Osteoblast (primary cell): ENCODE measurements around the gene CIPC. TPM values are rescaled to one million over a fixed set of nuclear protein-coding genes. Genes with fewer than 3 reads are reported as not detected.
A peak's percentile ranks its signal among the peaks of the same experiment; 100 is the strongest.

Experiments used
- DNase-seq: peaks from one replicate; pipeline ENCODE4 v3.0.0; 2011; ENCODE audit warnings: low spot score, mixed read lengths; ENCODE audit not compliant: insufficient read length; ENCODE audit errors: missing footprints
- H2AFZ ChIP-seq: 2 replicates; pipeline ENCODE4 v1.6.0; 2011; ENCODE audit warnings: mild to moderate bottlenecking, low read length
- H3K27ac ChIP-seq: 2 replicates; pipeline ENCODE4 v1.5.1; 2011; ENCODE audit warnings: mild to moderate bottlenecking, low read depth, low read length, moderate library complexity
- H3K27me3 ChIP-seq: 2 replicates; pipeline ENCODE4 v1.6.0; 2012; ENCODE audit warnings: mild to moderate bottlenecking, control low read depth, inconsistent platforms, low read length, moderate library complexity; ENCODE audit not compliant: insufficient read depth
- H3K36me3 ChIP-seq: 2 replicates; pipeline ENCODE4 v1.5.1; 2011; ENCODE audit warnings: mild to moderate bottlenecking, low read length, control low read depth, moderate library complexity; ENCODE audit not compliant: insufficient read depth
- H3K4me1 ChIP-seq: 2 replicates; pipeline ENCODE4 v1.5.1; 2011; ENCODE audit warnings: mild to moderate bottlenecking, low read length, control low read depth, moderate library complexity; ENCODE audit not compliant: insufficient read depth
- H3K4me2 ChIP-seq: 2 replicates; pipeline ENCODE4 v1.6.0; 2011; ENCODE audit warnings: mild to moderate bottlenecking, low read length; ENCODE audit not compliant: insufficient read depth
- H3K4me3 ChIP-seq: fragments of 200-600 bp; sonication (generic); 3 replicates; pipeline ENCODE4 v1.5.1; 2012; ENCODE audit warnings: mild to moderate bottlenecking, low read length, inconsistent platforms; ENCODE audit not compliant: insufficient read depth
- H3K79me2 ChIP-seq: 2 replicates; pipeline ENCODE4 v1.6.0; 2012; ENCODE audit warnings: mild to moderate bottlenecking, low read length, control low read depth, inconsistent platforms; ENCODE audit not compliant: insufficient read depth
- H3K9me3 ChIP-seq: 2 replicates; pipeline ENCODE4 v1.5.1; 2011; ENCODE audit warnings: low read depth, low read length, control low read depth
- H4K20me1 ChIP-seq: 2 replicates; pipeline ENCODE4 v1.6.0; 2012; ENCODE audit warnings: mild to moderate bottlenecking, low read length, control low read depth; ENCODE audit not compliant: insufficient read depth
- total RNA-seq: library from RNA; depleted of rRNA; stranded (reverse); fragments of >200 nt; gene quantifications from 2 replicates; pipeline ENCODE4 v1.2.3, GENCODE V29; 2012
- TF ChIP-seq, protein P1 (sequence below): IDR thresholded peaks from 2 replicates; pipeline ENCODE4 v1.5.1; 2011; ENCODE audit warnings: mild to moderate bottlenecking, low read depth, low read length, moderate library complexity; ENCODE audit errors: extremely low read depth

Gene CIPC
- total RNA-seq, 1 donor, result 16.6 TPM

DNA sequence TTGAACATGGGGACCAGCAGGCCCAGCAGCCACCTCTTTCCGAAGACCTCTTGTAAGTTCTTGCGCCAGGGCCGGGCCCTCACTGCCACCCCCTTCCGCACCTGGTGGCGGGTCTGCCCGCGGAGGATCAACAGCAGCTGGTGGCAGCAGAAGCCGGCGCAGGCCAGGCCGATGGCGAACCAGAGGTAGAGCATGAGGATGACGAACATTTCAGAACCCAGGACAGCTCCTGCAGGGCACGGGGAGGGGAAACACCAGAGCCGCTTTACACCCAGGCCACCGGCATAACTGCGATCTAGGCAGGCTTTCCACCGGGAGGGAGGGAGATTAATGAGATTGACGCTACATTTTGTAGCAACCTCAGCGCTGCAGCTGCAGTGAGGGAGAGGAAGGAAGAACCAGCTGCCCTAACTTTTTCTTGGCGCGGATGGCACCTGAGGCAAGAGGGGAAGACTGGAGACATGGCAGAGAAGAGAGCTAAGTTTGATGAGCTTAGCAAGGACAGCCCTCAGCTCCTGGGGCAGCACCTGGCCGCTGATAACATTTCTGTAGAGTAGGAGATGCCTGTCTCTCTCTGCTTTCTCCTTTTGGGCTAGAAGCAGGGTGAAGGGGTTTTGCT is 35.8 kb downstream of the CIPC start:
- Histone ChIP-seq H3K4me2 (no peak overlapping the region), H2AFZ (no peak overlapping the region), H3K9me3 (no peaks in the 10 kb centered on the region), H3K36me3 (no peaks in the 10 kb centered on the region), H3K4me1 (no peaks in the 10 kb centered on the region), H3K79me2 (no peaks in the 10 kb centered on the region), H3K4me3 (no peak overlapping the region), H3K27ac (no peak overlapping the region), H4K20me1 (no peaks in the 10 kb centered on the region), H3K27me3 (peaks cover 32% of the 10 kb centered on the region)
- TF ChIP-seq, protein P1, sequence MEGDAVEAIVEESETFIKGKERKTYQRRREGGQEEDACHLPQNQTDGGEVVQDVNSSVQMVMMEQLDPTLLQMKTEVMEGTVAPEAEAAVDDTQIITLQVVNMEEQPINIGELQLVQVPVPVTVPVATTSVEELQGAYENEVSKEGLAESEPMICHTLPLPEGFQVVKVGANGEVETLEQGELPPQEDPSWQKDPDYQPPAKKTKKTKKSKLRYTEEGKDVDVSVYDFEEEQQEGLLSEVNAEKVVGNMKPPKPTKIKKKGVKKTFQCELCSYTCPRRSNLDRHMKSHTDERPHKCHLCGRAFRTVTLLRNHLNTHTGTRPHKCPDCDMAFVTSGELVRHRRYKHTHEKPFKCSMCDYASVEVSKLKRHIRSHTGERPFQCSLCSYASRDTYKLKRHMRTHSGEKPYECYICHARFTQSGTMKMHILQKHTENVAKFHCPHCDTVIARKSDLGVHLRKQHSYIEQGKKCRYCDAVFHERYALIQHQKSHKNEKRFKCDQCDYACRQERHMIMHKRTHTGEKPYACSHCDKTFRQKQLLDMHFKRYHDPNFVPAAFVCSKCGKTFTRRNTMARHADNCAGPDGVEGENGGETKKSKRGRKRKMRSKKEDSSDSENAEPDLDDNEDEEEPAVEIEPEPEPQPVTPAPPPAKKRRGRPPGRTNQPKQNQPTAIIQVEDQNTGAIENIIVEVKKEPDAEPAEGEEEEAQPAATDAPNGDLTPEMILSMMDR, result no peak
- DNase-seq, result peak; percentile 97

DNA sequence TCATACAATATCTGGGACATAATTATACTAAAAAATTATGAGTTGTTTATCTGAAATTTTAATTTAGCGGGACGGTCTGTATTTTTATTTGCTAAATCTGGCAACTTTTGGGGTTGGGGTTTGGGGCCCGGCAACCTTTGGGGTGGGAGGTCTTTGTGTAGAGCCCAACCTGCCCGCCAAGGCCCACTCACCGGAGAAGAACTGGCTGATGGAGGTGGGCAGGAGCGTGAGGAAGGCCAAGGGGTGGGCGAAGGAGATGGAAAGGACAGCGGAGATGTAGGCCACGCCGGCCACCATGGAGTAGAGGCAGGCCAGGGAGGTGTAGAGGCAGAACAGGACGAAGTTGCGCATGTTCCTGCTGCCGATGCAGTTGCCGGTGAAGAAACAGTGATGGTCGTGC is 41.0 kb downstream of the CIPC start:
- no peak overlapping the region for H3K27ac ChIP-seq
- TF ChIP-seq, protein P1, result no peak
- H2AFZ ChIP-seq, result no peak overlapping the region
- no peak overlapping the region for H3K4me3 ChIP-seq
- H3K79me2 ChIP-seq, result no peaks in the 10 kb centered on the region
- H3K9me3 ChIP-seq, result no peaks in the 10 kb centered on the region
- H3K4me2 ChIP-seq, result no peak overlapping the region
- no peaks in the 10 kb centered on the region for H3K36me3 ChIP-seq
- H3K27me3 ChIP-seq, result peaks cover 66% of the 10 kb centered on the region
- H4K20me1 ChIP-seq, result peaks cover 3% of the 10 kb centered on the region
- no peak for DNase-seq
- no peaks in the 10 kb centered on the region for H3K4me1 ChIP-seq

DNA sequence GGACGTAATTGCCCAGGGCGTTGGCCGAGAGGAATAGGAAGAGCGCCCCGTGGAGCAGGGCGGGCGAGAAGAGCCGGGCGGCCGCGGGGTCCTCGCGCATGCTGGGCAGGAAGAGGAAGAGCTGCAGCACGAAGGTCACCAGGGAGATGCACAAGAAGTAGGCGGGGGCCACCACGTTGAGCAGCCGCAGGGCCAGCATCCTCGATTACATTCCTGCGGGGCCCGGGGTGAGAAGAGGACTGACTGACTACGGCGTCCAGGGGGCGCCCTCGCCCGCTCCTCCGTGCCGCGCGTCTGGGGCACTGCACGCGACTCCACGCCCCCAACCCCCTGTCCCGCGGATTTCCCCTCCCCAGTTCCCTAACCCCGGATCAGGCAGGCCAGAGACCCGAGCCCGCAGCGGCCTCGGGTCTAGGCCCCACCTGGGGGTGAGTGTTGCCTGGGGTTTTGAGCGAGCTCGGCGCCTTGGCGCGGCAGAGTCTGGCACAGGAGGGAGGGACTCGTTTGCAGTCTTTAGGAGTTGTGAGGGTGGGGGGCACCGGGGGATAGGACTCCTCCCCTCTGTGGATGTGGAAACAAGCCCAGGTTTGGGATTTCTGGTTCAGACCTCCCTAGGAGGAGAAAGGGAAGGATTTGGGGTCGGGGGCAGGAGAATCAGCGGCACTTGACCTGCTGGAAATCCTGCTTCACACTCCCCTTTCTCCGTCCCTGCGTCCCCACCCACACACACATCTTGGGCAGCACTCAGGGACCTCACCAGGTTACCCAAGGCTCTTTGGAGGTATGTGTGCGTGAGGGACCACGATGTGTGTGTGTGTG is 41.7 kb downstream of the CIPC start:
- DNase-seq, result peak; percentile 88
- no peaks in the 10 kb centered on the region for H3K79me2 ChIP-seq
- H3K36me3 ChIP-seq, result no peaks in the 10 kb centered on the region
- TF ChIP-seq, protein P1, result peak; percentile 29
- peaks cover 64% of the 10 kb centered on the region for H3K27me3 ChIP-seq
- H3K4me1 ChIP-seq, result no peaks in the 10 kb centered on the region
- H2AFZ ChIP-seq, result no peak overlapping the region
- no peak overlapping the region for H3K4me3 ChIP-seq
- no peak overlapping the region for H3K27ac ChIP-seq
- no peak overlapping the region for H3K4me2 ChIP-seq
- H4K20me1 ChIP-seq, result peaks cover 3% of the 10 kb centered on the region
- no peaks in the 10 kb centered on the region for H3K9me3 ChIP-seq
